NCI-H526 treated with DMSO at 0.1 percent for 48 hours (cell line): ENCODE results near the gene PSPC1.
"Not testable (repeated sequence)": the region's sequence is repeated elsewhere in the genome, so short reads cannot be mapped to it uniquely, and the experiment has no call there.

Experiments used
- DNase-seq: peaks from one replicate; lab custom pipeline; 2025; lab: John Stamatoyannopoulos, UW

PSPC1 gene

GRCh38 chr13:19764237-19764636 is 18.5 kb downstream of the PSPC1 start:
- no peak for DNase-seq

DNA sequence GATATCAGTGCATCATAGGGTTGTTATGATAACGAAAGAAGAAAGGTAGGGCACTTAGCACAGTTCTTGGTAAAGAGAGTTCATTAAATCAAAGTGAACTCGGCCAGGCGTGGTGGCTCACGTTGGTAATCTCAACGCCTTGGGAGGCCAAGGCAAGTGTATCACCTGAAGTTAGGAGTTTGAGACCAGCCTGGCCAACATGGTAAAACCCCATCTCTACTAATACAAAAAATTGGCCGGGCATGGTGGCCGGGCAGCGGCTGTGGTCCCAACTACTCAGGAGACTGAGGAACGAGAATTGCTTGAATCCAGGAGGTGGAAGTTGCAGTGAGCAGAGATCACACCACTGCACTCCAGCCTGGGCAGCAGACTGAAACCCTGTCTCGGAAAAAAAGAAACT is 19.1 kb downstream of the PSPC1 start:
- no peak for DNase-seq

DNA sequence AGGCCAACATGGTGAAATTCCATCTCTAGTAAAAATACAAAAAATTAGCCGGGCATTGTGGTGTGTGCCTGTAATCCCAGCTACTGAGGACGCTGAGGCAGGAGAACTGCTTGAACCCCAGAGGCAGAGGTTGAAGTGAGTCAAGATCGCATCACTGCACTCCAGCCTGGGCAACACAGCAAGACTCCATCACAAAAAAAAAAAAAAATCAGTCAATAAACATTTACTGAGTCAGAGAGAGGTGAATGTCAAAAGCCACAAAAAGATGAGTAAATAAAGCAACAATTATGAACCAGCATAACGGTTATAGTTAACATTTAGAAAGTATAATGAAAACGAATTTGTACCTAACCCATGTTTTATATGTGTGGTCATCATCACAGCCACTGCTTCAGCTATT is 23.1 kb downstream of the PSPC1 start:
- DNase-seq = no peak

- no peak for DNase-seq
Observed at GRCh38 chr13:19742643-19743042, 40.1 kb downstream of the PSPC1 start.

- no peak for DNase-seq
Observed at GRCh38 chr13:19737844-19738557, 44.7 kb downstream of the PSPC1 start.

DNA sequence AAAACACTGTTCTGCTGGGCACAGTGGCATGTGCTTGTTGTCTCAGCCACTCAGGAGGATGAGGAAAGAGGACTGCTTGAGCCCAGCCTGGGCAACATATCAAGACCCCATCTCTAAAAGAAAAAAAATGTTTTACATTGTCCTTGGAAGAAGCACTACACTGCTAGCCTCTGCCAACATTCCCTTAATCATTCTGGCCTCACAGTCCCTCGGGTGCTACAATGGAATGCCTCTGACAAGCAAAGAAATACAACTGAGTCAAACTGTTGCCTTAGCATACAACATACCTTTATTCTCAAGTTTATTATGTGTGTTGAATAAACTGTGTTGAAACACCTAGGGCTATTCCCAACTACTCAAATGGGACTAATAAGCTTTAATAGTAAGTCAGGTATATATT is 56.1 kb downstream of the PSPC1 start:
- no peak for DNase-seq

DNA sequence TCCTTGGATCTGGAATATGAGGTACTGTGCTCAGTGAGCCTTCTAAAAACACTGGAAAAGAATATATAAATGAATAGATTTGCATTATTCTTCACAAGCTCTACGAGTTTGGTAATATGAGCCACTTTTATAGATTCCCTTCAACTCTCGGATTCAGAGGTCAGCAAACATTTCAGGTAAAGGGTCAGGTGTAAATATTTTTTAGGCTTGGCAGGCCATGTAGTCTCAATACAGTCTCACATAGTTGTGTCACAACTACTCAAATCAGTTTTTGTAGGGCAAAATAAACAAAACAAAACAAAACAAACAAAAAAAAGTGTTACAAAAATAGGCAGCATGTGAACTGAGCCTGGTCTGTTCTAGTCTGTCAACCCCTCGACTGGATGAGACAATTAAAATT is 57.4 kb downstream of the PSPC1 start:
- no peak for DNase-seq

GRCh38 chr13:19720039-19720438 is 62.7 kb downstream of the PSPC1 start:
- DNase-seq = no peak

DNA sequence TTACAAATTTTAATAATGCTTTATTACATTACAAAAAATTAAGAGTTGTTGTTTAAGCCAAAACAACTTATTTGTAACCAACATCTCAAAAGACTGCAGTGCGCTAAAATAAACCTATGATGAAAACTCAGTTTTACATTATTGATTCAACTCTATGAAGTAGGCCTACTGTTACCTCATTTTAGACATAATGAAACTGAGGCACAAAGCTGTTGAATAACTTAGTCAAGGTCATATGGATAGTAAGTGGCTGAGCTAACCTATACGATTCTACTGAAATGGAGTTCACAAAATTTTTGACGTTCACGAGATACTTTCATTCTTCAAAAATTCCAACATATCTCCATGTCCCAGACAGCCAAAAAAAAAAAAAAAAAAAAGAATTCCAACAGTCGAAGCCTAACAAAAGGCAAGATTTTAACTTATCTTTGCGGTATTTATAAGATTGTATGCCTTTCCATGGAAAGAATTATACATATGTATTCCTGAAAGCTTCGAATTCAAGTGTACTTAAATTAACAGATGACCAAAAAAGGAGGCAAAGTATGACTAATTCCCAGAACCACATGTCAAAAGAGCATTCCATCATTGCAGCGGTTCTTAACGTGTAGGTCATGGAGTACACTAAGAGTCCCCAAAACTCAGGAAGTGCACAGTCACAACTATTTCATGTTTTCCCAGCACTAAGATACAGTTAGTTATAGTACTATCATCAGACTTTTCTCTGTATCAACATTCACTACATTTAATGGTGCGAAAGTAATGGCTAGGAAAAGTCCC is 69.4 kb downstream of the PSPC1 start:
- no peak for DNase-seq

GRCh38 chr13:19709782-19710181 is 73.0 kb downstream of the PSPC1 start:
- DNase-seq = not testable (repeated sequence)

GRCh38 chr13:19709039-19709438 is 73.7 kb downstream of the PSPC1 start:
- not testable (repeated sequence) for DNase-seq

DNA sequence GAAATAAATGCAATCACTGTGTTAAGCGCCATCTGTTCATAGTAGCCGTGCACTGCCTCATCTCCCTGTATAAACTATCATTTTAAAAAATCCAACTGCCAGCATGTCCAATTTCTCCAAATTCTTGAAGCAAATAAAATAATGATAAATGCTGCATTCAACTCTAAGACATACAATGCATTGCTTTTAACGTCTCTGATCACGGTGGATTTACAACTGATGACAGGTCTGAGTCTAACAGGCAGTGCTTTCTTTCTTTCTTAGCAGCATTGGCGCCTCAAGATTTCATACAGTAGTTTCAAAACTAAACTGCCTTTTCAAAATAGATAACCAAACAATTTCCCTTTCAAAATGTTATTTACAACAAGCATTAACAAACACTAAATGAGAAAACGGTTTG is 78.5 kb downstream of the PSPC1 start:
- DNase-seq = not testable (repeated sequence)

DNA sequence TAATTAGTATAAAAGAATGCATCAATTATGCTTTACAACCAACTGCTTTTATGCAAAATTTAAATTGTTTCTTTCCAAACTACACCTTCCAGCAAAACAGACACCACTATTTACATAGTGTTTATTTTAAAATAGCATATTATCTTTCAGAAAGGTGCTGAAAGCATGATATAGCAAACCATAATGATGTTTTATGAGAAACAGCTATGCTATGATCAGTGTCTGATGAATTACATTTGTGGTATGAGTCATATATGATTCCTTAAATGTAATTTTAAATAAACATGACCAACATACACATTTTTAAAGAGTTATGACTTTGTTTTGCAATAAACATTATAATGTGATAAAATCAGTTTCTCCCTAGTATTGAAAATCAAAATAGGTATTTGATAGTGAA is 81.1 kb downstream of the PSPC1 start:
- not testable (repeated sequence) for DNase-seq

DNA sequence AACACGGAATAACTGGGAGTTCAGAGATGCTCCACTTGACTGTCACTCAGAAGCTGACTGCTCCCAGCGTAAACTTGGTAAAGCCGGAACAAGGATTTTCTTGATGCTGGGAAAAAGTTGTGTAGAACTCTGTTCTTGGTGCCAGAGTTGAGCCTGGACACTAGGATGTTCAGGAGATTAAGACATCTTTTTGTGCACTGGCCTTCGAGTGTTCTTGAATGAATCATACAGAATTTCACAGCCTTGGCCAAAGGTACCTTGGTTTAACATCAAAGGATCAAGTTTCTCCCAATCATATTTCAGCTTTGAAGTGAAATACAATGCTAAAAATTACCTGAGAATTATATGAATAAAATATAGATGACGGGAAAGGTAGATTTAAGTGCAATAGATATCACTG is 81.8 kb downstream of the PSPC1 start:
- DNase-seq = not testable (repeated sequence)

DNA sequence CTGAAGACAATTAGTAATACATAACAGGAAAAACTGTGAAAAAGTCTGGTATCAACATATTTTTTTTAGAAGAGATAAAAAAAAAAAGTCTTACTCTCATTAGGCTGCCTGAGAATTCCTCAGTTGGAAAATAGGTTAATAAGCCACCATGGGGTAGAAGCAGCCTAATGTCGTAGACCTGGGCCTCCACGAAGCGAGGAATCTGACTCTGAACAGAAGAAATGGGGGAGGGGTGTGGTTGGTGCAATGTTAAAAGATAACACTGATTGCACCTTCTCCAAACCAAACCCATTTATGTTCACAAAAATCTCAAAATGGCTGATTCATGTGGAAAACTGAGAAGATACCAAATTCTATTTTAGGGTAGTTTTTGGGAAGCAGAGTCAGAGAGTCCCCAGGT is 86.9 kb downstream of the PSPC1 start:
- DNase-seq = no peak

- no peak for DNase-seq
Observed at GRCh38 chr13:19695428-19695827, 87.3 kb downstream of the PSPC1 start.

GRCh38 chr13:19691447-19691846 is 91.3 kb downstream of the PSPC1 start:
- DNase-seq = not testable (repeated sequence)

DNA sequence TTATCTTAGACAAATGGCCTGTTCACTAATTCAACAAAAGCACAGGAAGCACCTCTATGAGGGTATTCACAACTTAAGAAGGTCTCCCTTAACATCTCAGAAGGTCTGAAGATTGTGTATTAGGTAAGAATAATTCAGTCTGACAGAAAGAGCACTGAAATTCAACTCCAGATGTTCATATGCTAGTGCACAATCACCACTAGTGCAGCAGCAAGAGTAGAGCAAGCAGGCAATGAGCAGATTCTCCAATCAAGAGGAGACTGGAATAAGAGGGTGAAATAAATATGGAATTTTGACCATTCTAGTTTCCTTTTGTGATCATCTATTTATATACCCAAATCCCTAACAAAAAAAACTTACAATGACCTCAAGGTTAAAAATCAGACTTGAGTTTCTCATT is 97.3 kb downstream of the PSPC1 start:
- DNase-seq = no peak

DNA sequence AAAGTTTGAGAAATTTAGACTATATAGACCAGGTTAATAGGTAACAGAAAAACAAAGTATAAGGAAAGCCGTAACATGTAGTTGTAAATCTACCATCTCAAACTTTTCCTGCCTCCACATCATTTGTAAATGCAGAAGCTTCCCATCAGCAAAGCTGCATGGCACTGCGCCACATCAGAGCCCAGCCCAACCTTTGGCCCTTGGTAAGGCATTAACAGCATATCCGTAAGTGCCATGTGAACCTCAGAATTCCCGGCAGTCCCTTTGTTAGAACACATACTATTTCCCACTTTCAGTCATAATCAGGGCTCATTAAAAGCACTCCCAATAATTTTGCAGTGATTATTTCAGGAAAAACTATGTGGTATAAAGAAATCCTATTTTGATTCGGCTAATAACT is 97.7 kb downstream of the PSPC1 start:
- no peak for DNase-seq

GRCh38 chr13:19681517-19681916 is 101.2 kb downstream of the PSPC1 start:
- no peak for DNase-seq

DNA sequence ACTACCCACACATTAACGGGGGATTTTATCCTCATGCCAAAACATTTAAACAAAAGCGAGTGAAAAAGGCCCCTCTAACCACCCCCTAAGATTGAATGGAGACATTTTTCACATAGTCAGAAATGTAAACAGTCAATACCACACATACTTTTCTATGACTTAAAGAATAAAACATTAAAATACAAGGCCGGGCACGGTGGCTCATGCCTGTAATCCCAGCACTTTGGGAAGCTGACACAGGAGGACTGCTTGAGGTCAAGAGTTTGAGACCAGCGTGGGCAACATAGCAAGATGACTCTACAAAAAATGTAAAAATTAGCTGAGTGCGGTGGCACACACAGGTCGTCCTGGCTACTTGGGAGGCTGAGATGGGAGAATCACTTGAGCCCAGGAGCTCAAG is 102.0 kb downstream of the PSPC1 start:
- DNase-seq = no peak

GRCh38 chr13:19676168-19676567 is 106.6 kb downstream of the PSPC1 start:
- DNase-seq = no peak

- DNase-seq = no peak
Observed at GRCh38 chr13:19674898-19675297, 107.8 kb downstream of the PSPC1 start.
